ENCODE results near the gene EGR4.

Gene EGR4

DNA sequence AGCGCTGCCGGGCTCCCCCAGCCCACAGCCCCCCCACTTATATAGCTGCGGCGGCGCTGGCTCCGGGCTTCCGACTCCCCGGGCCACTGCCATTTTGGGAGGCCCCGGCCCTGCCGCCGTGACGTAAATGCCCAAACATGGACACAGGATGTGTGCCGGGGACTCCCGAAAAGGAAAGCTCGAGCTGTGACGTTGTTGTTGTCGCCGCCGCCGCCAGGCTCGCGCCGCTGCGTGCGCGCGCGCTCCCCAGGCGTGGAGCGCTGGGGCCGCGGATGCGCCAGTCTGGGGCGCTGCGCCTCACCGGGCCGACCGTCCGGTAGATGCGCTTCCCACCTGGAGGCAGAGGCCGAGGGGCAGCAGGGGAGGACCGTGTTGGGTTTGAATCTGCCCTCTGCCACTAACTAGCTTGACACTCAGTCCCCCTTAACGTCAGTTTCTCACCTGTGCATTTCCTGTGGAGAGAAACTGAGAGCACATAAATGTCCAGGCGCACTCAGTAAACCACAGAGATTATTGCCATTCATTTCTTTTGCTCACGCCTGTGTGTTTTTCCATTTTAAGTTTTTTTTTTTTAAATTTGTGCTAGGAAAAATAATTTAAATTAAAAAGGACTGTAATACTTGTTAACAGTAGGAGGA, at the start of gene EGR4:
Gene EGR4, minus strand, starts transcription at position 15 of the 638 bp plus-strand sequence. CDS start 231 bp downstream, outside the sequence.
- DNase-seq, result peak; percentile 94

DNA sequence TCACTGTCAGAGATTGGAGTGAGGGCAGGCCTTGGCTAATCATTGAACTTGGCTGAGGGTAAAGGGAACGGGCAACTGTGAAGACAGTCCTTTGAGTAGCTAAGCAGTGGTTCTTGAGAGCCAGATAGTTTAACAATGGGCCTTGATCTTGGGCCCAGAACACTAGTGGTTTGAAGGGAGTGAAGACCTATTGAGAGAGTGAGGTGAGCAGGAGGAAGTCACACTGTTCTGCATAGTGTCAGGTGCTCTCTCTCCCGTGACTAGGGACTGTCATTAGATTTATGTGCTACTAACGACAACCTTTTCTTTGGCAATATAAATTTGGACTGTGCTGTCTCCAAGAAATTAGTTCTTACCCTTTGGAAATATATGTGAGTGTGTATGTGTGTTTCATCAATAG, 47.7 kb upstream of the EGR4 start:
- DNase-seq, result no peak

DNA sequence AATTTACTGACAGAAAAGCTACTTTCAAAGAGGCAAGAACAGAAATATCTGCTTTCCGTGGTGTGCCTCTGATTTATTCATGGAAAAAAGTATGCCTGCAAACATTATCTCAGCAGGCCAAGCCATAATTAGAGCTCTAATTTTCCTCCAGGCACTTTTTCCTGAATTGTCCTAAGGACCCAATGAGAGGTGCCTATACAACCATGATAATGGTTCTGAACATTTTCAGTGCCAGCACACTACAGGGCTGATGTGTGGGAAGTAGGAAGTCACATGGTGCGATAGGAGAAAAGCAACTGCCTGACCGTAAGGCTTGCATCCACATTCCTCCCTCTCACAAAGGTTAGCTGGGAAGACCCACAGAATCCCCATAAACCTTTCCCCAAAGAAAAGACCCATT, 45.9 kb upstream of the EGR4 start:
- DNase-seq, result no peak

DNA sequence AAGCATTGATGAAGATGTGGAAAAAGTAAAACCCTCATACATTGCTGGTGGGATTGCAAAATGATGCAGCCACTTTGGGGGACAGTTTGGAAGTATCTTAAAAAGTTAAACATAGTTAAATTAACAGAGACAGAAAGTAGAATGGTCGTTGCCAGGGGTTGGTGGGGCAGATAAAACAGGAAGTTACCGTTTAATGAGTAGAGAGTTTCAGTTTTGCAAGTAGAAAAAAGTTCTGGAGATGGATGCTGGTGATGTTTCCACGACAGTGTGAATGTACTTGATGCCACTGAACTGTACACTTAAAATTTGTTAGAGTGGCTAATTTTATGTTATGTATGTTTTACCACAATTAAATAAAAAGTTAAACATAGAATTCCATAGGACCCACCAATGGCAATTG, 44.5 kb upstream of the EGR4 start:
- DNase-seq, result no peak

DNA sequence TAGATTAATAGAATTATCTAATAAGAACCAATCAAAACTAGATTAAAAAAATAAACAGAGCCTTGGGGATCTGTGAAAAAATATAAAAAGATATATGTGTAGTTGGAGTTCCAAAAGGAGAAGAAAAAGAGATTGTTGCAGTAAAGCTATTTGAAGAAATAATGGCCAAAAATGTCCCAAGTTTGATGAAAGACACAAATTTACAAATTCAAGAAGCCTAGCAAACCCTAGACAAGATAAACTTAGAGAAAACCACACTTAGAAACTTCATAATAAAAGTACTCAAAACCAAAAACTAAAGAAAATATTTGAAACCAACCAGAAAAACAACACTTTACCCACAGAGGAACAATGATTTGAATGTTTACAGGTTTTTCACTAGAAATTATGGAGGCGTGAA, 41.3 kb upstream of the EGR4 start:
- DNase-seq, result no peak

DNA sequence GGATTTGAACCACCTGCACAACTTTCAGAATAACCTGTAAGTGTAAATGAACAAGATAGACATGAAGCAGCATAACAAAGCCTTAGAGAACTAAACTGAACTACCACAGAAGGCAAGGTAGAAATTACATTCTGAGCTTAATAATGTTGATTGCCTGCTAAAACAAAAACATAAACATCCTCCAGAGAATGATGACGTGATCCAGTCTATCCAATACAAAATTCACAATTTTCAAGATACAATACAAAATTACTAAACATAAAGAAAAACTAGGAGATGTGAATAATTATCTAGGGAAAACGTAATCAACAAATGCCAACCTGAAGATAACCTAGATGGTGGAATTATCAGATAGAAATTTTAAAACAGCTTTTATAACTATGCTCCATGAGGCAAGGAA, 40.7 kb upstream of the EGR4 start:
- DNase-seq, result no peak

DNA sequence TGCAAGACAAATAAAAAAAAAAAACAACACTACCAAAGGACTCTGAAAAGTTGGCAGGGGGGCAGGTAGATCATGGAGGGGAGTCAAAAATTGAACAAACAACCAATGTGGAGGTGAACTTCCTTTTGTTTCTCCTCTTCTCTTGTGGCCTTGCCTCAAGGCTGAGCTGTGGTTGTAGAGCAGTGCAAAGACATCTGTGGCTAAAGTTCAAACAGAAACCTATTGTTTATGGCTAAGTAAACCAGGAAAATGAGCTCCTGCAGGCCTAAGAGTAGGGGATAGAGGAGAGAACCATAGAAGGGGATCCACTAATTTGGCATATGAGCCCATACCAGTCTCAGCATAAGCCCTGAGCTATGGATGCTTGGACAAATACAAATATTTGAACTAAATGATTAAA, 40.2 kb upstream of the EGR4 start:
- no peak for DNase-seq

DNA sequence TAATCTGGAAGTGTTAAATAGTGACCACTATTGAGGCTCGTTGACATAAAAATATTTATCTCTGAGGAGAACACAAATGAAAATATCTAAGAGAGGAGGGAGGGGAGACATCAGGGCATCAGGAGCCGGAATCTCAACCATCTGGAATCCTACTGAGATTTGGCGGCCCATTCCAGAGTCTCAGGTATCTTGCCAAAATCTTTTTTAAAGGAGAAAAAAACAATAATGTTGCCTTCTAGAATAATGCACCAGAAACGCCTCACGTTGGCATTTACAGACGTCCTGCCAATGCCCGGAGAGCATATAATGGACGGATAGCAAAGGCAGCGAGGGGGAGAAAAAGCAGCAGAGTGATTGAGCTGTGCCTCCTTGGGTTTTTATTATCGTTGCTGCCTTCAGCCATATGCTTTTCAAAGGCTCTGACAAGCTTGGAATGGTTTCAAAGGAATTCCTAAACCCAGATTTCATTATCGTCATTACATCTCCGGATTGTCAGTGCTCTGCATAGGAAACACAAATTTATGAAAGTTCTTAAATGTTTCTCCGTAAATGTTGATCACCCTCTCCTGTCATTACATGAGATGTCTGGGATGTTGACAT, 30.9 kb upstream of the EGR4 start:
- no peak for DNase-seq

DNA sequence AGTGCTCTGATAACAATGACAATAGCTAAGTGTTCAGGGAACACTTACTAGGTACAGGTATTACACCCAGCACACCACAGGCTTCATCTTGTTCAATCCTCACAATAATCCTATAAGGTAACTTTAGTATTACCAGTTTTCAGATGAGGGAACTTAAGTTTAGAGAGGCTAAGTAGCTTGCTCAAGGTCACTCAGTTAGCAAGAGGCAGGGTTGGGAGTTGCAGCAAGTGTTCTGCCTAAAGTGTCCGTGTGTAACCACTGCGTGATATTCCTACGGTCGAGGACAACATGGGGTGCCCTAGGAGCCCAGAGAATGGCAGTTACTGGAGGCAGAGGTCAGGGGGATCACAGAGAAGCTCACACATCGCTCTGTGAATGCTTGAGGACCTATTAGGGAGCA, 30.2 kb upstream of the EGR4 start:
- no peak for DNase-seq

DNA sequence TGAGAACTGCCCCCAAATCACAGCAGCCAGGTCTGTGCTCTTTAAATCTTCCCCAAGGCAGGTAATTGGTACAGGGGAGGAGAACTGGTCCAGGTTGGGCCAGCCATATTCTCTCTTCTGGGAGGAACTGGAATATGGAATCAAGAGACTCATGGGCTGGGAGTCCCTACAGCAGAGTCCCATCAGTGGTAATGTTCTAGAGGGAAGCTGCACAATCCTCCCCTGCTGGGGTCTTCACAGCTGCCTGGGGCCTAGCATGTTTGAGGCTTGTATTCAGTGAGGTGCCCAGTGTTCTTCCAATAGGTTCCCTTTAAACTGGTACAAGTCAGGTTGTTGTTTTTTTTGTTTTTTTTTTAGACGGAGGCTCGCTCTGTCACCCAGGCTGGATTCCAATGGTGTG, 21.1 kb upstream of the EGR4 start:
- no peak for DNase-seq

DNA sequence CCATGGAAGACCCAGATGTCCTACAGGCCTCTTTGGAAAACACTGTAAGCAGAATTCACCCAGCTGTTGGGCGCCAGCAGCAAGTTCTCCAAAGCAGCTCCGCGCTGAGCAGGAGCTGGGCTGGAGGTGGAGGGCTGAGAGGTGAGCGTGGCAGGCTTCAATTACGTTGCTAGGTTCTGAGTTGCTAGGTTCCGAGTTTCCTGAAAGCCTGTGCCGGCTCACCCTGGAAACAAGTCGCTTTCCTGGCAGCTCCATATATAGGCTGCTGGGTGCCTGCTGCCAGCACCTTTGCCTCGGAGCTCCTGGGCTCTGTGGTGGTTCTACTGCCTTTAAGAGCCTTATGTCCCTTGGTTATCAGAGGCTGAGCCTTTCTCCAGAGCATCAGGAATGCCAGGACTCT, 14.4 kb upstream of the EGR4 start:
- DNase-seq, result no peak

DNA sequence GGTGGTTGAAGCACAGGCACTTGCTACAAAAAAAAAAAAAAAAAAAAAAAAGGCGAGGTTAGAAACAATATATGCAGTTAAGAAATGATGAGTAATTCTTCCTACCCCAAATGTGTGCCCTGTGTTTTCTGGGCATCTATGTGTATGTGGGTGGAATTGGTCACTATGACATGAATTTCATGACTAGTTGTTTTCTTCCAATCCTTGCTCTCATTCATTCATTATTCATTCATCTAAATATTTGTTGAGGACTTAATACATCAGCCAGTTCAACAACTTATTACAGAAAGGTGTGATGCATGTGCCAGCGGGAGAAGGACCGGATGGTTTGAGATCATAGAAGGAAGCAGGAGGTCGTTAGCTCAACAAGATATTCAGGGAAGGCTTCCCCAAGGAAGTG, 8.3 kb upstream of the EGR4 start:
- no peak for DNase-seq

DNA sequence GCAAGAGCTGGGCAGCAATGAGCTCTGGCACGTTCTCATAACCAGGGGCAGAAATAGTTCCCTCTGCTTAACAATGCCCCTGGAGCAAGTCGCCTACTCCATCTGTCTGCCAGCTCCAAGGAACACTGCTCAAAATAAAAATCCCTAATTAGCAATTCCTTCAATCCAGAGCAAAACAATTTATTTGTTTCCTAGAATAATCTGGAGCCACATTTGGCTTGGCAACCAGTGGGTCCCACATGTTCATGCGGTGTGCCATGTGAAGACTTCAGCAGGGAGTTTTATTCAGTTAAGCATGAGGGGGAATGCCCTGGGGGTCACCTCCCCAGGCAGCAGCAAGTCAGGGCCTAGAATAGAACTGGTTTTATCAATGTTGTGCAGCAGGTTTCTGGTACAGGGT, 7.6 kb upstream of the EGR4 start:
- no peak for DNase-seq

DNA sequence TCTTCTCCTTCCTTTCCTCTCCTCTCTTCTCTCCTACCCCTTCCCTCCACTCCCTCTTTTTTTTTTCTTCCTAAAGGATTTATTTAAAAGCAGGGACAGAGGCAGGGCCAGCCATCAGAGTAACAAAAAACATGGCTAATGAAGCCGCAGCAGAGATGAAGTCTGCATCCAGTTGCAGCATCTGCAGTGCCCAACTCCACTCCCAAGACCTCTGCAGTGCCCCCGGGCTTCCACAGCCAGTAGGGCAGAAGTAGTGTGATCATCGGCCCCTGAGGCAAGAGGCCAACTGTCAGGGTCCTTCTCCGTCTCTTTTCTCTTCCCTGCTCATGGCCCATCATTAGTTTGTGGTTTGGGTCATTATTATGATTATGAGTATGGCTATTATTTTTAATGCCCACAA, 4.2 kb upstream of the EGR4 start:
- no peak for DNase-seq

DNA sequence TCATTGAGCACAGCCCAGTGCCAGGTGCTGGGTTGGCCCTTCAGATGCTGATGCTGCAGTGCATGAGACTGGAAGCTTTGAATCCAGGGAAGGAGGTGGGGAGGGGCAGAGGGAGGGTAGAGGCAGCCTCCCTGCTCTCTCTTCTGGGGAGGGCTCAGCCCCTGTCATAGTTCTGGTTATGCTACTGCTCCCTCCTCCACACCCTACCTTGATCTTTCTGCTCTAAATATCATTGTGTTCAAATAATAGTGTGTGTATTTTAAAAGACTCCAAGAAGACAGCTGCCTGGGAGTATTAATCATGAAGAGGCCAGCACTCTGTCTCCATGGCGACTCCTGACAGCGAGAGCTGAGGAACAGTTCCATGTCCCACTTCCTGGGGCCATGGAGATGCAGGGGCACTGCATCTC, 3.8 kb upstream of the EGR4 start:
- no peak for DNase-seq

DNA sequence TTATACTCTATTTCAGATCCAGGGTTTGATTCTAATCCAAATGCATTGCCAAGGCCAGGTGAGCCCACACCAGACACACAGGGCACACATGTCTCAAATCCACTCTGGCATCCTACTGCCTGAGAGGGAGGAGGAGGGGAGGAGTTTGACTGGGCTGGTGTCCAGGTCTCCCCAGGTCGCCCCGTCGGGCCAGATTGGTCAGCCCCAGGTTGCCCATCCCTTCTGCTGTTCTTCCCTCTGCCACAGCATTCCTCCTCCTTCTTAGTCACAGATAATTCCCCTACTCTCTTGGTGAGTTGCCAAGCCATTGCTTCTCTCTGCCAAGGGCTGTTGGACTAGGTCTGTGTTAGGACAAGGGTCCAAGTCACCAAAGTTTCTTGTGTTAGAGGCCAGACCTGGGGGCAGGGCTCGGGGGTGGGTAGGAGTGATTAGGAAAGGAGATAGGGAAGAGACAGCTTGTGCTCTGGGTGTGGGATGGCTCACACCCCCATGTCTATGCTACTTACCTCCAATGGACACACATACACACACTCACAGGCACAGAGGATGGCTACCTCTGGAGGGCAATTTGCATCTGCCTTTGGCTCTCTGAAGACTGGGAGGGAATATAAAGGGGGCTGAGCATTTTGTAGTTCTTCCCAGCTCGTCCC, 2.5 kb upstream of the EGR4 start:
- DNase-seq, result no peak

DNA sequence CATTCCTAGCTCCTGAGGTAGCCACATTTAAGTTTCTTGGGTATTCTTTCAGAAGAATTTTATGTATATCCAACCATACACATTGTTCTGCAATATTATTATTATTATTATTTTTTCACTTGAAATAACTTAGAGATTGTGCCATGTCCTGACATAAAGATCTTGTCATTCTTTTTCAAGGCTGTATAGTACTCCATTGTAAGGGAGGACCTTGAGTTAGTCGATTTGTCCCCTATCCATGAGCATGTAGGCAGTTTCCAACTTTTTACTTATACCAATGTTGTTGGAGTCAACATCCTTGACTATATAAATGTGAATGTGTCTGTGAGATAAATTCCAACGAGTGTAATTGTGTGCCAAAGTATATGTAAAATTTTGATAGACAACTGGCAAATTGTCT, 891 bp upstream of the EGR4 start:
- DNase-seq, result no peak

DNA sequence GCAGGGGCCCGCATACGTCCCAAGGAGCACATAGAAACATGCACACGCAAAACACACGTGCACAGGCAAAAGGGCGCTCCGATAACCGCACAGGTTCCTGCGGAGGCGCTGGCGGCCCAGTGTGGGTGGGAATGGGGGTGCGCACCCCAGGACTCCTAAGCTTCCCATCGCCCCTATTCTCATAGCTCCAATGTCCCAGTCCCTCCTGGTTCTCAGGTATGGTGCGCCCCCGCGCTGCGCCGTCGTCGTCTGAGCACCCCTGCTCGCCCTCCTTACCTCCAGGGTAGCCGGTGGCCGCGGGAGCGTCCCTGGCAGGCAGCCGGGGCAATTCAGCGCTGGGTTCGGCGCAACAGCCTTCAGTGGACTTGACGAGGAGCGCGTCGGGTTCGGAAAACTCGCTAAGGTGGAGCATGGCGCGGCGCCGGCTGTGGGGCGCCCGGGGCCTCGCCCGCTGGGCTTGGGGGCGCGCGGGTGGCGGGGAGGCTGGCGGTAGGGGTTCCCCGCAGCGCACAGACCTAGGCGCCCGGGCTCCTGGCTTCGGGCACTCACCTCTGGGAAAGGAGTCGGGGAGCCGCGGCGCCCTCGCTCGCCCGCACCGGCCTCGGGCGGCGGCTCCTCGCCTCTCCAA, 328 bp downstream of the EGR4 start:
- peak; percentile 31 for DNase-seq

DNA sequence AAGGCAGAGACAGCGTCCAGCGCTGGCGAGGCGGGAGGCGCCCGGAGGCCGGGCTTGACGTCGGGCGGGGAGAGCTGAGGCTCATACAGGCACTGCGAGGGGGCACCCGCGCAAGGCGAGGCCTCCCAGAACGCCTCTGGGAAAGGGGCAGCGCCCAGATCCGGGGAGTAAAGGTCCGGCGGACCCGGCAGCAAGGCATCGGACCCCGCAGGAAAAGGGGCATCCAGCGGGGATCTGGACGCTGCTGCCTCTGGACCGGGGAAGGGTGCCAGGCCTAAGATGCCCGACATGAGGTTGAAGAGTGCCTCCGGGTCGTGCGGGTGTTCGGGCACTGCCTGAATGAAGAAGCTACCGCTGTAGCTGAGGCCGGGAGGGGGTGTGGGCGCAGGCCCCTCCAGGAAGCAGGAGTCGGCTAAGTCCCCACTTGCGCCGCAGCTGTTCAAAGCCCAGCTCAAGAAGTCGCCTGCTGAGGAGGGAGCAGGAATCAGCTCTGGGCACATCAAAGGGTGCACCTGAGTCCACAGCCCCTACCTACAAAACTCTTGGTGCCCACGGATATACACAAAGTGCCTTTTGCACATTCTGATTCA, 937 bp downstream of the EGR4 start:
- peak; percentile 14 for DNase-seq

DNA sequence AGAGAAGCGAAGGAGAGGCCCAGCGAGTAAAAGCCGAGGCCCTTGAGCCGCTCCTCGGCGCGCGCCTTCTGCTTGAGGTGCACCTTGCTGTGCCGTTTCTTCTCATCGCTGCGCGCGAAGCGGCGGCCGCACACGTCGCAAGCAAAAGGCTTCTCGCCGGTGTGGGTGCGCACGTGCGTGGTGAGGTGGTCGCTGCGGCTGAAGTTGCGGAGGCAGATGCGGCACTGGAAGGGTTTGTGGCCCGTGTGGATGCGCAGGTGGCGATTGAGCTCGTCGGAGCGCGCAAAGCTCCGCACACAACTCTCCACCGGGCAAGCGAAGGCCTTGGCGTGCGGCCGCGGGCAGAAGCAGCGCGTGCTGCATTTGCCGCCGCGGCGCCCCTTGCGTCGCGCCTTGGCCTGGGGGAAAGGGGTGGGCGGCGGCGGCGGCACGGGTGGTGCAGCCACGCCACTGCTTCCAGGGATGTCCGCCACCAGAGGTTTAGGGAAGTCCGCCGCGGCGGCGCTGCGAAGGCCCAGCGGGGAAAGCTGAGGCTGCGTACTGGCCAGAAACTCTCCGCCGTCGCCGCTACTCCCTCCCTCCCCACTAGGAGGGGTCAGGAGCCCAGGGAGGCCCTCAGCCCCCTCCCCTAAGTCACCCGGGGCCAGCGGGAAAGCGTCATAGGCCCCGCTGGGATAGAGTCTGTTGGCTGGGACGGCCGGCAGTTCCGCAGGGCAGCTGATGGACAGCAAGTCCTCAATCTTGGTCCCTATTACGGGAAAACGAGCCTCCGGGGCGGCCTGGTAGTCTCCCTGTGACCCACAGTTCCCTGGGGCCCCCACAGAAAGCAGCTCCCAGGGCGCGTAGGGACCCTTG, 1.7 kb downstream of the EGR4 start:
- peak; percentile 18 for DNase-seq

DNA sequence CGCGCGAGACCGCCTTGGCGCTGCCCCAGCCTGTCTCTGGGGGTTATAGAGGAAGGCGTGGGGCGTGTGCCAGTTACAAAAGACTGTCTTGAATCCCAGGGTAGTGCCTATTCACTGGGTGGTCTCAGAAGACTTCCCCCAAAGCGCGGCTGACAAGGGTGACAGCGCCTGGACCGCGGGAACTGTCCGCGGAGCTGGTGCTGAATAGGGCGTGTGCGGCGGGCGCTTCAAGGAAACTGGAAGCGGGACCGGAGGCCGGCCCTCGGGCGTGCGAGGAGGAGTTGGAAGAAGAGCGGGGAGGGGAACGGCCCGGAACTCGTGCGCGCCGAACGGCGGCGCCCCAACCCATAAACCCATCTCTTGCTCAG, 2.3 kb downstream of the EGR4 start:
- DNase-seq, result peak; percentile 71

DNA sequence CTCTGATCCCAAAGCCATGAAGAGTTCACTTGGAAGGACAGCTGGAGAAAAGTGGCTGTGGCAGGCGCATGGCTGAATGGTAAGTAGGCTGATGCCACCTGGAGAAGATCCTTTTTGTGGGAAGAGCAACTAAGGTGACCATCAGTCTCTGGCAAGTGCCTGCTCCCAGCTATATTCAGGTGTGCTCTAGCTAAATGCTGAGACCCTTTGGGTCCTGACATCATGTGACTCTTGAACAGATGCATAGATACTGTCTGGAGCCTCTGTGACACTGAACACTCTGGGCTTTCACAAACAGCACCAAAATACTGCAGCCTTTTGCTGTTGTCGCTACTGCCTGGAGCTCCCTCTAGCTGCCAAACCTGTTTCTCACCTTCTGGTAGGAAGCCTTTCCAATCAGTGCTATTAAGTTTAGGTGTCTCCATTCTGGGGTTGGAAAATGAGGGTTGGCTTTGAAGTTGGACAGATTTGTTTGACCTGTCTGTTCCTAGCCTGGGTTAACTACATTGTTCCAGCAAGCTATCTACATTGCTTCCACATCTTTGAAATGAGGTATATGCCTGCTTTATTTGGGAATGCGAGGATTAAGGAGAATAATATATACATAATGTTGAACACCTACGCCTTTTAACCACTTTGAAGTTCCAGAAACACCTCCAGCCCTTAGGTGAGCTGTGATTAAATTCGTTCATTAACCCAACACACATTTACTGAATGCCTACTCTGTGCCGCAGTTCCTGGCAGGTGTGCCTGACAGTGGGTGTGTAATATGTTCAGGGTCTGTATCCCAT, 3.1 kb downstream of the EGR4 start:
- DNase-seq, result peak; percentile 68
